HG03457 (cell line): ENCODE data around the gene ABCG4.
"Not testable (repeated sequence)": the region's sequence is repeated elsewhere in the genome, so short reads cannot be mapped to it uniquely, and the experiment has no call there.

Experiments used
- ATAC-seq: cut with Tn5 transposase; IDR thresholded peaks from one replicate; pipeline ENCODE4 v1.9.1; 2021; ENCODE audit warnings: moderate number of reproducible peaks; ENCODE audit not compliant: unreplicated experiment

Gene ABCG4

GRCh38 chr11:119115484-119116234 is 33.2 kb upstream of the ABCG4 start:
- ATAC-seq, result no peak

- ATAC-seq, result no peak
These were observed 32.6 kb upstream of the ABCG4 start for GRCh38 chr11:119116235-119116594.

- no peak for ATAC-seq
These were observed 32.3 kb upstream of the ABCG4 start for GRCh38 chr11:119116601-119117000.

- ATAC-seq, result no peak
These were observed 31.7 kb upstream of the ABCG4 start for GRCh38 chr11:119117004-119117706.

- no peak for ATAC-seq
These were observed 30.6 kb upstream of the ABCG4 start for GRCh38 chr11:119118227-119118626.

GRCh38 chr11:119118946-119119345 is 29.9 kb upstream of the ABCG4 start:
- no peak for ATAC-seq

- no peak for ATAC-seq
These were observed 28.2 kb upstream of the ABCG4 start for GRCh38 chr11:119120639-119121007.

GRCh38 chr11:119121008-119121810 is 27.6 kb upstream of the ABCG4 start, which contains the start of gene HINFP:
HINFP (plus strand) TSS chr11:119121580; CDS start chr11:119126945, 5,365 bp downstream.
- peak; percentile 93 for ATAC-seq

GRCh38 chr11:119121811-119122124 is 27.1 kb upstream of the ABCG4 start:
- ATAC-seq, result peak; percentile 4

GRCh38 chr11:119125821-119126220 is 23.0 kb upstream of the ABCG4 start:
- no peak for ATAC-seq

GRCh38 chr11:119126675-119127268 is 22.1 kb upstream of the ABCG4 start:
- ATAC-seq, result no peak

- no peak for ATAC-seq
These were observed 18.2 kb upstream of the ABCG4 start for GRCh38 chr11:119130662-119131061.

GRCh38 chr11:119134389-119134978 is 14.4 kb upstream of the ABCG4 start:
- ATAC-seq, result no peak

GRCh38 chr11:119139276-119139675 is 9.6 kb upstream of the ABCG4 start:
- not testable (repeated sequence) for ATAC-seq

- ATAC-seq, result no peak
These were observed 3.9 kb upstream of the ABCG4 start for GRCh38 chr11:119144825-119145486.

- ATAC-seq, result no peak
These were observed 3.3 kb upstream of the ABCG4 start for GRCh38 chr11:119145551-119145950.

- ATAC-seq, result no peak
These were observed 1.1 kb upstream of the ABCG4 start for GRCh38 chr11:119147604-119148333.

GRCh38 chr11:119148720-119149017 is 183 bp upstream of the ABCG4 start:
- no peak for ATAC-seq

- ATAC-seq, result no peak
These were observed 979 bp downstream of the ABCG4 start for GRCh38 chr11:119149786-119150275.

- no peak for ATAC-seq
These were observed 3.2 kb downstream of the ABCG4 start for GRCh38 chr11:119152043-119152442.
